ENCODE measurements around the gene PHACTR2.
"Not testable (repeated sequence)": the region's sequence is repeated elsewhere in the genome, so short reads cannot be mapped to it uniquely, and the experiment has no call there.

Gene PHACTR2

GRCh38 chr6:143873600-143873999 lies 195.8 kb downstream of the PHACTR2 start:
- not testable (repeated sequence) for DNase-seq

DNA sequence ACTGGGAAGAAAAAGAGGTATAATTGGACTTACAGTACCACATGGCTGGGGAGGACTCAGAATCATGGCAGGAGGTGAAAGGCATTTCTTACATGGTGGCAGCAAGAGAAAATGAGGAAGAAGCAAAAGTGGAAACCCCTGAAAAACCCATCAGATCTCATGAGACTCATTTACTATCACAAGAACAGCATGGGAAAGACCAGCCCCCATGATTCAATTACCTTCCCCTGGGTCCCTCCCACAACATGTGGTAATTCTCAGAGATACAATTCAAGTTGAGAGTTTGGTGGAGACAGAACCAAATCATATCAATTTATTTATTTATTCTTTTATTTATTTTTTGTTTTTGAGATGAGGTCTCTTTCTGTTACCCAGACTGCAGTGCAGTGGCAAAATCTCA lies 196.7 kb downstream of the PHACTR2 start:
- DNase-seq, result not testable (repeated sequence)

DNA sequence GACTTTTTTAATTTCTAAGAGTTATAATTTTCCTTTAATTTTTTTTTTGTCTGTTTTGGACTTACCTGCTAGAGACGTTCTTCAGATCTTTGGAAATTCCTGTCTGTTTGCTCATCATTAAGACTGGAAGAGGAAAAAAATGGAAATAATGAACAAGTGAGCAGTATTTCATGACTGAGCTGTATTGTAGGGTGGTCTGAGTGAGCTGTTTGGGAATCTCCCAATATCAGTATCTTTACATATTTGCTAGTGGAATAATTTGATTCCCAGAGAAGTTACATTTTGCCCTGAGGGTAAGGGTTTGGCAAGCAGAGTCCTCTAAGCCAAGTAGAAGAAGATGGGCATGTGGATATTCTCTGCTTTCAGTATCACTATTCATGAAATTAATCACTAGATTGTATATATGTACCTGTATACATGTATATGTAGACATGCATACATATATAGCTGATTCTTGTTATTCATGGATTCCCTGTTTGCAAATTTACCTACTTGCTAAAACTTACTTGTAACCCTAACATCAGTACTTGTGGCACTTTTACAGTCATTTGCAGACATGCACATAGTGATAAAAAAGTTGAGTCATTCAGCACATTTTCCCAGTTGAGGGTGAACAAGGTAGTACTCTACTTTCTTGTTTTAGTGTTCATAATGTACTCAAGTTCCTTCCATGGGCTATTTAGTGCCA lies 200.0 kb downstream of the PHACTR2 start:
- DNase-seq, result no peak

- DNase-seq, result peak; percentile 29
These were observed 200.6 kb downstream of the PHACTR2 start for GRCh38 chr6:143878272-143878760.

DNA sequence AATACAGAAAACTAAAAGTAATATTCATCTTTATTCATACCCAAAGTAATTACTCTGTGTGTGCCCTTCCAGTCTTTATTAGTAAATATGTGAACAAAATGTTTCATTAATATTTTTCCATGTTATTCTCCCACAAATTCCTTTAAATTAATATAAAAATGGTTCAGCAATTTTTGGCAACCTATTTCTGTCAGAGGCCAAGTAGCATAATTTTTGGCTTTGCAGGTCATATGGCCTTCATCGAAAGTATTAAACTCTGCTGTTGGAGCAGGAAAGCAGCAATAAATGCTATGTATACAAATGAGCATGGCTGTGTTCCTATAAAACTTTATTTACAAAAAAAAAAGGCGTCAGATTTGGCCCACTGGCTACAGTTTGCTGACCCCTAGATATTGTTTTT lies 202.6 kb downstream of the PHACTR2 start:
- DNase-seq, result no peak
